Measurements from ENCODE around the gene MAD1L1.

The MAD1L1 gene

GRCh38 chr7:2019461-2019710 is 213.4 kb downstream of the MAD1L1 start:
- no peak for DNase-seq

- no peak for DNase-seq
Observed at GRCh38 chr7:2018569-2019460, 213.9 kb downstream of the MAD1L1 start.

GRCh38 chr7:2017914-2018568 is 214.7 kb downstream of the MAD1L1 start:
- no peak for DNase-seq

GRCh38 chr7:2017481-2017891 is 215.3 kb downstream of the MAD1L1 start:
- DNase-seq, result no peak

GRCh38 chr7:2016761-2017480 is 215.8 kb downstream of the MAD1L1 start:
- DNase-seq, result no peak

- DNase-seq, result no peak
Observed at GRCh38 chr7:2016021-2016631, 216.6 kb downstream of the MAD1L1 start.

GRCh38 chr7:2015251-2015871 is 217.4 kb downstream of the MAD1L1 start:
- DNase-seq, result no peak

- DNase-seq, result no peak
Observed at GRCh38 chr7:2014391-2015241, 218.1 kb downstream of the MAD1L1 start.

GRCh38 chr7:2013381-2014311 is 219.1 kb downstream of the MAD1L1 start:
- no peak for DNase-seq

- DNase-seq, result no peak
Observed at GRCh38 chr7:2012981-2013380, 219.8 kb downstream of the MAD1L1 start.

- no peak for DNase-seq
Observed at GRCh38 chr7:2012044-2012900, 220.5 kb downstream of the MAD1L1 start.

- no peak for DNase-seq
Observed at GRCh38 chr7:2011266-2012043, 221.3 kb downstream of the MAD1L1 start.

GRCh38 chr7:2010551-2011265 is 222.0 kb downstream of the MAD1L1 start:
- DNase-seq, result no peak

GRCh38 chr7:2010101-2010500 is 222.6 kb downstream of the MAD1L1 start:
- DNase-seq, result no peak

GRCh38 chr7:2009541-2010001 is 223.2 kb downstream of the MAD1L1 start:
- no peak for DNase-seq

GRCh38 chr7:2008936-2009540 is 223.7 kb downstream of the MAD1L1 start:
- DNase-seq, result no peak

- no peak for DNase-seq
Observed at GRCh38 chr7:2008101-2008935, 224.4 kb downstream of the MAD1L1 start.
